ENCODE data around the gene ATP6V1B1. TPM values are rescaled to one million over a fixed set of nuclear protein-coding genes. Genes with fewer than 3 reads are reported as not detected.

ATP6V1B1 gene
- total and polyA plus RNA-seq, 9 of the 15 experiments (the other 6 are each of a cell fraction or from before 2014, with no cell fraction given) = not detected

DNA sequence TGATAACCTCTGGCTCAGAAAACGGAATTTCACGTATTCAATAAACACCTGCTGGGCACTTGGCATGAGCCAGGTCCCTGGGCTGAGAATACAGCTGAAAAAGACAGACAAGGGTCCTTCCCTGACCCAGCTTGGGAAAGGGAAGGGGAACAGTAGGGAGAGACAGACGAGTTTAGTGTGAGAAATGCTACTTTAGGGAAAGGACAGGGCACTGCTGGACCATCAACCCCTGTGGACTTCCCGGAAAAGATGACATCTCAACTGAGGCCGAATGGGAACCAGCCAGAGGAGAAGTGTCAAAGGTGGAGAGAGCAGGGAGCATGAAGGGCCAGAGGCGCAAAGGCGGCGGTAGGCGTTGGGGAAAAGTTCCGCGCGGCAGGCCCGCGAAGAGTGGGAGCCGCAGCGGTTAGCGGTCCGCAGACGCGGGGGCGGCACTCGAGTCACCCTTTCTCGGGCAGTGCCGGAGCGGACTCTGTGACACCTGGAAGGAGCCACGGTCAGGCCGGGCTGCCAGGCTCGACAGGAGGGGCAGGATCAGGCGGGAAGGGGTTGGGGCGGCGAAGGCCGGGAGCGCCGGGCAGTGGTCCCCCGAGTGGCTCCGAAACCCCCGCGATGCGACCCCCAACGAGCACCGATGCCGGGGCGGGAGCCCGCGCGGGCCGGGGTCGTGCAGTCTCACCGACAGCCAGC is 58.5 kb downstream of the ATP6V1B1 start (continued):
- TF ChIP-seq MEIS2 (IDR thresholded peaks at IDR 0.05; ENCODE audit: partially characterized antibody) (no peak), ARHGAP35 (IDR thresholded peaks at IDR 0.05; ENCODE audit: partially characterized antibody) (no peak), MEF2D (tag; conservative IDR thresholded peaks at IDR 0.05; ENCODE audit: low read depth) (no peak), XRCC5 (IDR thresholded peaks at IDR 0.05; ENCODE audit: low read depth, low read length) (0 out of 2 replicates have a peak, but pooled peaks have one; percentile 16), BRD9 (IDR thresholded peaks at IDR 0.05; ENCODE audit: low read depth, partially characterized antibody) (no peak), E2F3 (CRISPR knock-in tag; IDR thresholded peaks at IDR 0.05) (no peak), ZC3H4 (CRISPR knock-in tag; IDR thresholded peaks at IDR 0.05; ENCODE audit: borderline replicate concordance) (no peak), FOXJ3 (CRISPR knock-in tag; IDR thresholded peaks at IDR 0.05) (no peak), TAL1 (IDR thresholded peaks at IDR 0.05) (no peak), ZFP36 (IDR thresholded peaks at IDR 0.05; ENCODE audit: low read depth, low read length, partially characterized antibody) (peak; percentile 72), HEY1 (CRISPR knock-in tag; IDR thresholded peaks at IDR 0.05; ENCODE audit: borderline replicate concordance) (no peak), EP400 (IDR thresholded peaks at IDR 0.05) (peak; percentile 30; the same call in 1 of the 2 replicates)
- TF ChIP-seq, protein P1, sequence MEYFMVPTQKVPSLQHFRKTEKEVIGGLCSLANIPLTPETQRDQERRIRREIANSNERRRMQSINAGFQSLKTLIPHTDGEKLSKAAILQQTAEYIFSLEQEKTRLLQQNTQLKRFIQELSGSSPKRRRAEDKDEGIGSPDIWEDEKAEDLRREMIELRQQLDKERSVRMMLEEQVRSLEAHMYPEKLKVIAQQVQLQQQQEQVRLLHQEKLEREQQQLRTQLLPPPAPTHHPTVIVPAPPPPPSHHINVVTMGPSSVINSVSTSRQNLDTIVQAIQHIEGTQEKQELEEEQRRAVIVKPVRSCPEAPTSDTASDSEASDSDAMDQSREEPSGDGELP (CRISPR knock-in tag; IDR thresholded peaks at IDR 0.05; ENCODE audit: borderline replicate concordance) = peak; percentile 31; the same call in 1 of the 2 replicates
- TF ChIP-seq, protein P2, sequence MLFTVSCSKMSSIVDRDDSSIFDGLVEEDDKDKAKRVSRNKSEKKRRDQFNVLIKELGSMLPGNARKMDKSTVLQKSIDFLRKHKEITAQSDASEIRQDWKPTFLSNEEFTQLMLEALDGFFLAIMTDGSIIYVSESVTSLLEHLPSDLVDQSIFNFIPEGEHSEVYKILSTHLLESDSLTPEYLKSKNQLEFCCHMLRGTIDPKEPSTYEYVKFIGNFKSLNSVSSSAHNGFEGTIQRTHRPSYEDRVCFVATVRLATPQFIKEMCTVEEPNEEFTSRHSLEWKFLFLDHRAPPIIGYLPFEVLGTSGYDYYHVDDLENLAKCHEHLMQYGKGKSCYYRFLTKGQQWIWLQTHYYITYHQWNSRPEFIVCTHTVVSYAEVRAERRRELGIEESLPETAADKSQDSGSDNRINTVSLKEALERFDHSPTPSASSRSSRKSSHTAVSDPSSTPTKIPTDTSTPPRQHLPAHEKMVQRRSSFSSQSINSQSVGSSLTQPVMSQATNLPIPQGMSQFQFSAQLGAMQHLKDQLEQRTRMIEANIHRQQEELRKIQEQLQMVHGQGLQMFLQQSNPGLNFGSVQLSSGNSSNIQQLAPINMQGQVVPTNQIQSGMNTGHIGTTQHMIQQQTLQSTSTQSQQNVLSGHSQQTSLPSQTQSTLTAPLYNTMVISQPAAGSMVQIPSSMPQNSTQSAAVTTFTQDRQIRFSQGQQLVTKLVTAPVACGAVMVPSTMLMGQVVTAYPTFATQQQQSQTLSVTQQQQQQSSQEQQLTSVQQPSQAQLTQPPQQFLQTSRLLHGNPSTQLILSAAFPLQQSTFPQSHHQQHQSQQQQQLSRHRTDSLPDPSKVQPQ (CRISPR knock-in tag; IDR thresholded peaks at IDR 0.05; ENCODE audit: borderline replicate concordance) = no peak
- TF ChIP-seq, protein P3, sequence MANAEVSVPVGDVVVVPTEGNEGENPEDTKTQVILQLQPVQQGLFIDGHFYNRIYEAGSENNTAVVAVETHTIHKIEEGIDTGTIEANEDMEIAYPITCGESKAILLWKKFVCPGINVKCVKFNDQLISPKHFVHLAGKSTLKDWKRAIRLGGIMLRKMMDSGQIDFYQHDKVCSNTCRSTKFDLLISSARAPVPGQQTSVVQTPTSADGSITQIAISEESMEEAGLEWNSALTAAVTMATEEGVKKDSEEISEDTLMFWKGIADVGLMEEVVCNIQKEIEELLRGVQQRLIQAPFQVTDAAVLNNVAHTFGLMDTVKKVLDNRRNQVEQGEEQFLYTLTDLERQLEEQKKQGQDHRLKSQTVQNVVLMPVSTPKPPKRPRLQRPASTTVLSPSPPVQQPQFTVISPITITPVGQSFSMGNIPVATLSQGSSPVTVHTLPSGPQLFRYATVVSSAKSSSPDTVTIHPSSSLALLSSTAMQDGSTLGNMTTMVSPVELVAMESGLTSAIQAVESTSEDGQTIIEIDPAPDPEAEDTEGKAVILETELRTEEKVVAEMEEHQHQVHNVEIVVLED (CRISPR knock-in tag; IDR thresholded peaks at IDR 0.05) = no peak
- TF ChIP-seq, protein P4, sequence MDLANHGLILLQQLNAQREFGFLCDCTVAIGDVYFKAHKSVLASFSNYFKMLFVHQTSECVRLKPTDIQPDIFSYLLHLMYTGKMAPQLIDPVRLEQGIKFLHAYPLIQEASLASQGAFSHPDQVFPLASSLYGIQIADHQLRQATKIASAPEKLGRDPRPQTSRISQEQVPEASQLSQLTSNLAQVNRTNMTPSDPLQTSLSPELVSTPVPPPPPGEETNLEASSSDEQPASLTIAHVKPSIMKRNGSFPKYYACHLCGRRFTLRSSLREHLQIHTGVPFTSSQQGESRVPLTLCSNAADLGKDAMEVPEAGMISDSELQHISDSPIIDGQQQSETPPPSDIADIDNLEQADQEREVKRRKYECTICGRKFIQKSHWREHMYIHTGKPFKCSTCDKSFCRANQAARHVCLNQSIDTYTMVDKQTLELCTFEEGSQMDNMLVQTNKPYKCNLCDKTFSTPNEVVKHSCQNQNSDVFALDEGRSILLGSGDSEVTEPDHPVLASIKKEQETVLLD (IDR thresholded peaks at IDR 0.05) = no peak
- TF ChIP-seq, protein P5, sequence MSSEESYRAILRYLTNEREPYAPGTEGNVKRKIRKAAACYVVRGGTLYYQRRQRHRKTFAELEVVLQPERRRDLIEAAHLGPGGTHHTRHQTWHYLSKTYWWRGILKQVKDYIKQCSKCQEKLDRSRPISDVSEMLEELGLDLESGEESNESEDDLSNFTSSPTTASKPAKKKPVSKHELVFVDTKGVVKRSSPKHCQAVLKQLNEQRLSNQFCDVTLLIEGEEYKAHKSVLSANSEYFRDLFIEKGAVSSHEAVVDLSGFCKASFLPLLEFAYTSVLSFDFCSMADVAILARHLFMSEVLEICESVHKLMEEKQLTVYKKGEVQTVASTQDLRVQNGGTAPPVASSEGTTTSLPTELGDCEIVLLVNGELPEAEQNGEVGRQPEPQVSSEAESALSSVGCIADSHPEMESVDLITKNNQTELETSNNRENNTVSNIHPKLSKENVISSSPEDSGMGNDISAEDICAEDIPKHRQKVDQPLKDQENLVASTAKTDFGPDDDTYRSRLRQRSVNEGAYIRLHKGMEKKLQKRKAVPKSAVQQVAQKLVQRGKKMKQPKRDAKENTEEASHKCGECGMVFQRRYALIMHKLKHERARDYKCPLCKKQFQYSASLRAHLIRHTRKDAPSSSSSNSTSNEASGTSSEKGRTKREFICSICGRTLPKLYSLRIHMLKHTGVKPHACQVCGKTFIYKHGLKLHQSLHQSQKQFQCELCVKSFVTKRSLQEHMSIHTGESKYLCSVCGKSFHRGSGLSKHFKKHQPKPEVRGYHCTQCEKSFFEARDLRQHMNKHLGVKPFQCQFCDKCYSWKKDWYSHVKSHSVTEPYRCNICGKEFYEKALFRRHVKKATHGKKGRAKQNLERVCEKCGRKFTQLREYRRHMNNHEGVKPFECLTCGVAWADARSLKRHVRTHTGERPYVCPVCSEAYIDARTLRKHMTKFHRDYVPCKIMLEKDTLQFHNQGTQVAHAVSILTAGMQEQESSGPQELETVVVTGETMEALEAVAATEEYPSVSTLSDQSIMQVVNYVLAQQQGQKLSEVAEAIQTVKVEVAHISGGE (CRISPR knock-in tag; IDR thresholded peaks at IDR 0.05) = peak in 1 of 3 experiments; percentile 57; a peak in 1 of 6 replicates
